ENCODE results near the gene HRAS. TPM values are rescaled to one million over a fixed set of nuclear protein-coding genes. Genes with fewer than 3 reads are reported as not detected.

The HRAS gene
- polyA plus RNA-seq, 3 donors = 10.1 to 32.9 (median 10.3) TPM

DNA sequence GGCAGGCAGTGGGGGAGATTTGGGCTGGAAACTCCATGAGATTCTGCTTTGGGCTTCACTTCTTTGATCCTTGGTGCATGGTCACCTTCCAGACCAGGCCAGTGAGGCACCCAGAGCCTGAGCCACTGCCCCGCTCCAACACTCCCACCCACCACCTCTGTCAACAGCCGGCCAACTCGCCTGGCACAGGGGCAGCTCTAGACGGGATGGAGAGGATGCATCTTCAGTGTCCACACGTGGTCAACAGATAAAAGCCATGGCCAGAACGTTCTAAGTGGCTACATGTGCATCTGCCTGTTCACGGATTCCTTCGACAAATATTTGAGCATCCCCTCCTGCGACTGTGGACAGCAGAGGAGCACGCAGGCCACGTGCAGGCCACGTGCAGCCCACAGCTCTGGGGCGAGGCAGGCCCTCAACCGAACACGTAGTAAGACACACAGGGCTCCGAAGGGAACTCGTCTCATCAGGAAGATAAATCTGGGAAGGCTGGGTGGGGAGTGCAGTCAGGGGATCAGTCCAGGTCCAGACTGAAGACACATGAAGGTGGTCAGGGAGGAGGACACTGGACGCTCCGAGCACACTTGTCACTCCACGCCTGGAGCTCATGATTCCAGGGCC lies 3.2 kb upstream of the HRAS start:
- WGBS (ENCODE audit: insufficient coverage) = 92% methylated on average over 18 of the region's 20 CpGs
- H2AFZ ChIP-seq (ENCODE audit: insufficient read depth, low read depth, low read length, poor library complexity, severe bottlenecking) = no peak overlapping the region
- peaks cover 0 to 4% (median 0%) of the 10 kb centered on the region in 7 donors for H3K9me3 Mint-ChIP-seq
- H3K36me3 ChIP-seq (replicated peaks in 1 of 2; ENCODE audit: control insufficient read depth in 1 of 2, insufficient read depth in 2 of 2, low read length in 2 of 2) = peaks cover 0 to under 1% of the 10 kb centered on the region in 2 donors
- no peak overlapping the region for H3K4me3 ChIP-seq (replicated peaks in 1 of 3; ENCODE audit: low read depth in 2 of 3, low read length in 3 of 3)
- peaks cover 11% of the 10 kb centered on the region for H3K4me1 Mint-ChIP-seq
- H3K27me3 Mint-ChIP-seq (ENCODE audit: low read depth in 3 of 3) = peaks cover 15 to 40% (median 26%) of the 10 kb centered on the region in 3 donors
- peaks cover 13% of the 10 kb centered on the region for H4K20me1 ChIP-seq (ENCODE audit: insufficient read depth, low read length)
- intact Hi-C loops (cut with micrococcal nuclease) = no loop called here
- no peak for DNase-seq
- peaks cover 12% of the 10 kb centered on the region for H3K79me2 ChIP-seq (ENCODE audit: insufficient read depth, low read length)
- peaks cover 0 to 2% of the 10 kb centered on the region in 2 donors for H3K36me3 Mint-ChIP-seq
- H3K4me2 ChIP-seq (replicated peaks; ENCODE audit: extremely low read depth, low read length, poor library complexity, severe bottlenecking) = no peak overlapping the region
- TF ChIP-seq, protein P1, sequence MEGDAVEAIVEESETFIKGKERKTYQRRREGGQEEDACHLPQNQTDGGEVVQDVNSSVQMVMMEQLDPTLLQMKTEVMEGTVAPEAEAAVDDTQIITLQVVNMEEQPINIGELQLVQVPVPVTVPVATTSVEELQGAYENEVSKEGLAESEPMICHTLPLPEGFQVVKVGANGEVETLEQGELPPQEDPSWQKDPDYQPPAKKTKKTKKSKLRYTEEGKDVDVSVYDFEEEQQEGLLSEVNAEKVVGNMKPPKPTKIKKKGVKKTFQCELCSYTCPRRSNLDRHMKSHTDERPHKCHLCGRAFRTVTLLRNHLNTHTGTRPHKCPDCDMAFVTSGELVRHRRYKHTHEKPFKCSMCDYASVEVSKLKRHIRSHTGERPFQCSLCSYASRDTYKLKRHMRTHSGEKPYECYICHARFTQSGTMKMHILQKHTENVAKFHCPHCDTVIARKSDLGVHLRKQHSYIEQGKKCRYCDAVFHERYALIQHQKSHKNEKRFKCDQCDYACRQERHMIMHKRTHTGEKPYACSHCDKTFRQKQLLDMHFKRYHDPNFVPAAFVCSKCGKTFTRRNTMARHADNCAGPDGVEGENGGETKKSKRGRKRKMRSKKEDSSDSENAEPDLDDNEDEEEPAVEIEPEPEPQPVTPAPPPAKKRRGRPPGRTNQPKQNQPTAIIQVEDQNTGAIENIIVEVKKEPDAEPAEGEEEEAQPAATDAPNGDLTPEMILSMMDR (IDR thresholded peaks at IDR 0.05) = no peak
- H3K27me3 ChIP-seq (ENCODE audit: control insufficient read depth in 2 of 2, insufficient read depth in 2 of 2, low read length in 2 of 2) = peaks cover 0 to 27% of the 10 kb centered on the region in 2 donors
- H3K4me1 ChIP-seq (ENCODE audit: control insufficient read depth in 1 of 2, insufficient read depth in 2 of 2, low read length in 2 of 2) = peaks cover 33 to 37% of the 10 kb centered on the region in 2 donors
- H3K4me3 Mint-ChIP-seq = no peak overlapping the region
- H3K9me3 ChIP-seq (replicated peaks in 1 of 2; ENCODE audit: control insufficient read depth in 1 of 2, insufficient read depth in 1 of 2, low read length in 2 of 2) = no peaks in the 10 kb centered on the region
- H3K9ac ChIP-seq (ENCODE audit: insufficient read depth, low read length, poor library complexity, severe bottlenecking) = no peak overlapping the region
- H3K27ac ChIP-seq (ENCODE audit: low read depth in 1 of 2, low read length in 2 of 2) = no peak overlapping the region
- H3K27ac Mint-ChIP-seq = no peak overlapping the region

DNA sequence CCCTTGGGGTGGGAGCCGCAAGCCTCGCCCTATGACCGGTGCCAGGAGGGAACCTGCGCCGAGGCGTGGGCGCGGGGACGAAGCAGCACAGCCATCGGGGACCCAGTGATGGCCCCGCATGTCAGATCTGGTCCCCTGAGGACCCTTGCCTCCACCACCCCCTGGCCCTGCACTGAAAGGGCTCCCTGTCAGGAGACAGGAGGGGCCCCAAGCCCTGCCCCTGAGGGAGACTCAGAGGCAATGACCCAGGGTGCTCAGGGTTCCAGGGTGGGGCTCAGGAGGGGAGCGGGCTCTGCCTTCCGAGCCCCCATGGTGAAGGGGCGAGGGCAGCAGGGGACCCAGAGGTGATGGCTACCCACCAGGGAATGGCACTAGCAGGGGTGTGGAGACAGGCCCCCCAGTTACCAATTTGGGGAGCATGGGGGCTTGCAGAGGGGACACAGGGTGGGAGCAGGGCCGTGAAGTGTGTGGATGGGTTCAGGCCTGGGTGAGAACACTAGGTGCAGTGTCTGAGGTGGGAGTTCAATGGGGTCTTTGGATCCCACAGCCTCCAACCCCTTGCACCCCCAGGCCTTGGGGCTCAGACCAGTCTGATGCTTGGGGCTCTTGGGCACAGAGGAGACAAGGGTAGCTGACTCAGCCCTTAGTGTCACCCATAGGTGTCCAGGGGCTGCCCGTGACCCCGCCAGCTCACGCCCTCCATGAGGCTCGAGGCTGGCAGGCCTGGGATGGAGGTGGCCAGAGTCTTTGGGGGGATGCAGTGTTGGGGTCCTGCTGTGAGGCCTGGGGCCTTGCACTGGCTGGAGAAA lies 2.5 kb upstream of the HRAS start:
- DNase-seq = no peak
- H3K79me2 ChIP-seq (ENCODE audit: insufficient read depth, low read length) = peaks cover 12% of the 10 kb centered on the region
- TF ChIP-seq, protein P1 (IDR thresholded peaks at IDR 0.05) = no peak
- peaks cover 0 to 27% of the 10 kb centered on the region in 2 donors for H3K27me3 ChIP-seq (ENCODE audit: control insufficient read depth in 2 of 2, insufficient read depth in 2 of 2, low read length in 2 of 2)
- H3K36me3 ChIP-seq (replicated peaks in 1 of 2; ENCODE audit: control insufficient read depth in 1 of 2, insufficient read depth in 2 of 2, low read length in 2 of 2) = peaks cover 3 to 8% of the 10 kb centered on the region in 2 donors
- H3K9me3 Mint-ChIP-seq = peaks cover 0 to 4% (median 0%) of the 10 kb centered on the region in 7 donors
- WGBS (ENCODE audit: insufficient coverage) = 35% methylated on average over 17 of the region's 19 CpGs
- H3K4me2 ChIP-seq (replicated peaks; ENCODE audit: extremely low read depth, low read length, poor library complexity, severe bottlenecking) = peak overlapping the region; percentile 87
- peak overlapping the region in 1 of 7 donors; percentile 74 for H3K27ac Mint-ChIP-seq
- H3K4me1 Mint-ChIP-seq = peaks cover 11% of the 10 kb centered on the region
- peaks cover under 1 to 4% of the 10 kb centered on the region in 2 donors for H3K36me3 Mint-ChIP-seq
- H3K4me3 Mint-ChIP-seq = peak overlapping the region; percentile 77 to 90
- peak overlapping the region in 2 of 3 experiments; percentile 38 to 76 for H3K4me3 ChIP-seq (replicated peaks in 1 of 3; ENCODE audit: low read depth in 2 of 3, low read length in 3 of 3)
- H3K27me3 Mint-ChIP-seq (ENCODE audit: low read depth in 3 of 3) = peaks cover 15 to 39% (median 22%) of the 10 kb centered on the region in 3 donors
- no peak overlapping the region for H3K27ac ChIP-seq (ENCODE audit: low read depth in 1 of 2, low read length in 2 of 2)
- H4K20me1 ChIP-seq (ENCODE audit: insufficient read depth, low read length) = peaks cover 20% of the 10 kb centered on the region
- H3K4me1 ChIP-seq (ENCODE audit: control insufficient read depth in 1 of 2, insufficient read depth in 2 of 2, low read length in 2 of 2) = peaks cover 33 to 37% of the 10 kb centered on the region in 2 donors
- intact Hi-C loops (cut with micrococcal nuclease) = no loop called here
- H3K9ac ChIP-seq (ENCODE audit: insufficient read depth, low read length, poor library complexity, severe bottlenecking) = peak overlapping the region; percentile 43
- H2AFZ ChIP-seq (ENCODE audit: insufficient read depth, low read depth, low read length, poor library complexity, severe bottlenecking) = peak overlapping the region; percentile 79
- no peaks in the 10 kb centered on the region for H3K9me3 ChIP-seq (replicated peaks in 1 of 2; ENCODE audit: control insufficient read depth in 1 of 2, insufficient read depth in 1 of 2, low read length in 2 of 2)

All from CD14-positive monocyte (primary cell).